DND-41 (cell line): ENCODE measurements around the gene MYOD1.

ENCODE experiments used
- EZH2 ChIP-seq: IDR thresholded peaks from 3 replicates; pipeline ENCODE4 v1.6.1; 2012; ENCODE audit warnings: borderline replicate concordance, low read depth, mild to moderate bottlenecking, moderate library complexity, low read length, inconsistent platforms; ENCODE audit not compliant: severe bottlenecking
- TF ChIP-seq, protein P1 (sequence below): IDR thresholded peaks from 2 replicates; pipeline ENCODE4 v1.5.1; 2012; ENCODE audit warnings: borderline replicate concordance, low read length, moderate library complexity, mild to moderate bottlenecking; ENCODE audit not compliant: poor library complexity, severe bottlenecking; ENCODE audit errors: extremely low read depth

DNA sequence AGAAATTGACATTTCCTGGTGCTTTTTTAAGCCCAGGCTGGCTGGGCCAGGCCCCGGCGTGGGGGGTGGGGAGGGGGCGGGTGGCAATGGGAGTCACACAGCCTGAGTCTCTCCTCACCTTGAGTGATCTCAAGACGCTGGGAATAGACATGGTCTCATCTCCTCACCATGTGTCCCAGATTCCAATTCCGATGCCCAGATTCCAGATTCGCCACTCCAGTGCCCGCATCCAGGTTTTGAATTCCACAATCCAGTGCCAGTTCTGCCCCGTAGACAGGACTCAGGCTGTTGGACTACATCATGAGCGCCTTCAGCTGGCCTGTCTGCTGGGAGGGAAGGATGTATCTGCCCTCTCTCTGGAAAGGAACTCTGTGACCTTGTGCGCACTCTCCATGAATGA is 34.3 kb downstream of the MYOD1 start:
- TF ChIP-seq, protein P1, sequence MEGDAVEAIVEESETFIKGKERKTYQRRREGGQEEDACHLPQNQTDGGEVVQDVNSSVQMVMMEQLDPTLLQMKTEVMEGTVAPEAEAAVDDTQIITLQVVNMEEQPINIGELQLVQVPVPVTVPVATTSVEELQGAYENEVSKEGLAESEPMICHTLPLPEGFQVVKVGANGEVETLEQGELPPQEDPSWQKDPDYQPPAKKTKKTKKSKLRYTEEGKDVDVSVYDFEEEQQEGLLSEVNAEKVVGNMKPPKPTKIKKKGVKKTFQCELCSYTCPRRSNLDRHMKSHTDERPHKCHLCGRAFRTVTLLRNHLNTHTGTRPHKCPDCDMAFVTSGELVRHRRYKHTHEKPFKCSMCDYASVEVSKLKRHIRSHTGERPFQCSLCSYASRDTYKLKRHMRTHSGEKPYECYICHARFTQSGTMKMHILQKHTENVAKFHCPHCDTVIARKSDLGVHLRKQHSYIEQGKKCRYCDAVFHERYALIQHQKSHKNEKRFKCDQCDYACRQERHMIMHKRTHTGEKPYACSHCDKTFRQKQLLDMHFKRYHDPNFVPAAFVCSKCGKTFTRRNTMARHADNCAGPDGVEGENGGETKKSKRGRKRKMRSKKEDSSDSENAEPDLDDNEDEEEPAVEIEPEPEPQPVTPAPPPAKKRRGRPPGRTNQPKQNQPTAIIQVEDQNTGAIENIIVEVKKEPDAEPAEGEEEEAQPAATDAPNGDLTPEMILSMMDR: no peak
- no peak for TF ChIP-seq EZH2
